ENCODE results near the gene RASGRF1. TPM values are rescaled to one million over a fixed set of nuclear protein-coding genes. Genes with fewer than 3 reads are reported as not detected.
"Not testable (repeated sequence)": the region's sequence is repeated elsewhere in the genome, so short reads cannot be mapped to it uniquely, and the experiment has no call there.

The RASGRF1 gene
- total RNA-seq, 1 donor from 2014 or later = 0.48 TPM

DNA sequence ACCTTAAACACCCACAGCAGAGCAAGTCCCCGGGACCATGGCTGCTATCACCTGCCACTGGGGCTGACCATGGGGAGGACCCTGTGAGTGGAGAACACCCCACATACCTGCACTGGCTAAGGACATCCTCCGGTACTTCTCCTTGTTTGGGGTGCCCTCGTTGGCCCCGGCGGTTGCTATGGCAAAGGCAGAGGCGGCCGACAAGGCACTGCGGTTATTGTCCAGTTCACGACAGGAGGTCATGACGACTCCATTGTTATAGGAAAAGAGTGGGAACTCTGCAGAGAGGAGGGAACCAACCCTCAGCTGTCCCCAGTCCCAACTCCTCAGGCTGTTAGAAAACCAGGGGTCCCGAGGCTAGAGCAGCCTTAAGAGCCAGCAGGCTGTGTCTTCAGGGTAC is 90.9 kb downstream of the RASGRF1 start:
- Mint-ChIP-seq H3K9me3 (ENCODE audit: unreplicated experiment) (no peaks in the 10 kb centered on the region), H3K36me3 (ENCODE audit: unreplicated experiment) (peaks cover 2% of the 10 kb centered on the region), H3K4me1 (ENCODE audit: unreplicated experiment) (peaks cover 28% of the 10 kb centered on the region), H3K27me3 (ENCODE audit: unreplicated experiment) (peaks cover 3% of the 10 kb centered on the region), H3K4me3 (ENCODE audit: unreplicated experiment) (no peak overlapping the region), H3K27ac (ENCODE audit: unreplicated experiment) (no peak overlapping the region)
- DNase-seq (ENCODE audit: extremely low spot score, unreplicated experiment) = no peak
- TF ChIP-seq, protein P1, sequence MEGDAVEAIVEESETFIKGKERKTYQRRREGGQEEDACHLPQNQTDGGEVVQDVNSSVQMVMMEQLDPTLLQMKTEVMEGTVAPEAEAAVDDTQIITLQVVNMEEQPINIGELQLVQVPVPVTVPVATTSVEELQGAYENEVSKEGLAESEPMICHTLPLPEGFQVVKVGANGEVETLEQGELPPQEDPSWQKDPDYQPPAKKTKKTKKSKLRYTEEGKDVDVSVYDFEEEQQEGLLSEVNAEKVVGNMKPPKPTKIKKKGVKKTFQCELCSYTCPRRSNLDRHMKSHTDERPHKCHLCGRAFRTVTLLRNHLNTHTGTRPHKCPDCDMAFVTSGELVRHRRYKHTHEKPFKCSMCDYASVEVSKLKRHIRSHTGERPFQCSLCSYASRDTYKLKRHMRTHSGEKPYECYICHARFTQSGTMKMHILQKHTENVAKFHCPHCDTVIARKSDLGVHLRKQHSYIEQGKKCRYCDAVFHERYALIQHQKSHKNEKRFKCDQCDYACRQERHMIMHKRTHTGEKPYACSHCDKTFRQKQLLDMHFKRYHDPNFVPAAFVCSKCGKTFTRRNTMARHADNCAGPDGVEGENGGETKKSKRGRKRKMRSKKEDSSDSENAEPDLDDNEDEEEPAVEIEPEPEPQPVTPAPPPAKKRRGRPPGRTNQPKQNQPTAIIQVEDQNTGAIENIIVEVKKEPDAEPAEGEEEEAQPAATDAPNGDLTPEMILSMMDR (IDR thresholded peaks at IDR 0.05) = no peak

DNA sequence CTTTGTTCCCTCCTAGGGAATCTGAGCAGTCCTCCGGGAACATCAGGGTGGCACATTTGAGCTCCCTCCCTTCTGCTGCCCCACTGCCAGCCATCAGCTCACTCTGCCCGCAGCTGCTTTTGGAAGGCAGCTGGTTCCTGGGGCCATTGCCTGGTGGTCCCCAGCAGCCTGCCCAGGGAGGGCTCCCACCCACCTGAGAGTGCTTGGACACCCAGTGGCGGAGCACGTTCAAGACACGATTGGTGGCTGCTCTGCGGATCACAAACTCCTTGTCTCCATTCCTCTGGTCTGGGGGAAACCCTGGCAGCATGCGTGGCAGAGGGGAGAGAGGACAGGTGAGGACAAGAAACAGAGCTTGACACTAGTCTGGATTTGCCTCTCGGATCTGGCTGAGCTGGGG is 92.1 kb downstream of the RASGRF1 start:
- peaks cover 2% of the 10 kb centered on the region for H3K36me3 Mint-ChIP-seq (ENCODE audit: unreplicated experiment)
- H3K27me3 Mint-ChIP-seq (ENCODE audit: unreplicated experiment) = peaks cover 3% of the 10 kb centered on the region
- H3K9me3 Mint-ChIP-seq (ENCODE audit: unreplicated experiment) = no peaks in the 10 kb centered on the region
- TF ChIP-seq, protein P1 (IDR thresholded peaks at IDR 0.05) = no peak
- no peak for DNase-seq (ENCODE audit: extremely low spot score, unreplicated experiment)
- no peak overlapping the region for H3K4me3 Mint-ChIP-seq (ENCODE audit: unreplicated experiment)
- H3K27ac Mint-ChIP-seq (ENCODE audit: unreplicated experiment) = no peak overlapping the region
- peaks cover 18% of the 10 kb centered on the region for H3K4me1 Mint-ChIP-seq (ENCODE audit: unreplicated experiment)

DNA sequence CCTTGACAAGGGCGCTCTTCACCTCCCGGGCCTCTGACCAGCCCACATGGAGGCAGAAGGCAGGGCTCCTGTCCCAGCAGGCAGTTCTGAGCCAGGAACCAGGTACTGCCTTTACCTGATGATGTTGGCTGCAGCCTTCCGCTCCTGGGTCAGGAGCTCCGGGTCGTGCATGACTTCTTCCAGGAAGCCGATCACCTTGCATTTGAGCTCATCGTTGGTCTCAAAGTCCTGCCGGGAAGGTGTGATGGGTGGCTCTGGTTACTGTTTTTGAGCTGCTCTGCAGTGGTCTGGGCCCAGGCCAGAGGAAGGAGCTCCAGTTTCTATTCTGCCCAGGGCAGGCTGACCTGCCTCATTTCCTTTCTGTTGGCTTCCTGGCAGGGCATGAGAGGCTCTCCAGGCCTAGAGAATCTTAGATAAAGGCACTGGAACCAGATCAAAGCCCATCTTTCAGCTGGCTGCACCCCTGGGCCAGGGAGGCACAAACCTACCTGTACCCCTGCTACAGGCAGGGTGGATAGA is 92.5 kb downstream of the RASGRF1 start:
- peaks cover 3% of the 10 kb centered on the region for H3K27me3 Mint-ChIP-seq (ENCODE audit: unreplicated experiment)
- no peak for DNase-seq (ENCODE audit: extremely low spot score, unreplicated experiment)
- no peaks in the 10 kb centered on the region for H3K9me3 Mint-ChIP-seq (ENCODE audit: unreplicated experiment)
- H3K36me3 Mint-ChIP-seq (ENCODE audit: unreplicated experiment) = peaks cover 2% of the 10 kb centered on the region
- H3K4me3 Mint-ChIP-seq (ENCODE audit: unreplicated experiment) = no peak overlapping the region
- H3K4me1 Mint-ChIP-seq (ENCODE audit: unreplicated experiment) = peaks cover 13% of the 10 kb centered on the region
- H3K27ac Mint-ChIP-seq (ENCODE audit: unreplicated experiment) = no peak overlapping the region
- TF ChIP-seq, protein P1 (IDR thresholded peaks at IDR 0.05) = no peak

DNA sequence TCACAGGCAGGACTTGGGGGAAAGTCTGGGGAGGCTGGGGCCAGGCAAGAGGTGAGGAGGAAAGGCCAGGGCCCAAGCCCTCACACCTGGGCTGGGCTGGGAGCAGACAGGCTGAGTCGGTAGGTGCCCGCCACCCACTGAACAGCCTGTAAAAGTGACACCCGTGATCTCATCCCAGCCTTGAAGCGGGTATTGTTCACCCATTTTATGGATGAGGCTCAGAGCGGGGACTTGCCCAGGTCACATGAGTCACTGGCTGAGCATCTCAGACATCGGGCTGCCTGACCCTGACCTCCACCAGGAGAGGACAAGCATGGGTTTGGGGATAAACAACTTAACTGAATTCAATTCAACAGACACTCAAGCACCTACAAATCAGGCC is 93.7 kb downstream of the RASGRF1 start:
- H3K4me1 Mint-ChIP-seq (ENCODE audit: unreplicated experiment) = peaks cover 10% of the 10 kb centered on the region
- no peak overlapping the region for H3K27ac Mint-ChIP-seq (ENCODE audit: unreplicated experiment)
- peaks cover 2% of the 10 kb centered on the region for H3K36me3 Mint-ChIP-seq (ENCODE audit: unreplicated experiment)
- TF ChIP-seq, protein P1 (IDR thresholded peaks at IDR 0.05) = no peak
- no peak overlapping the region for H3K4me3 Mint-ChIP-seq (ENCODE audit: unreplicated experiment)
- DNase-seq (ENCODE audit: extremely low spot score, unreplicated experiment) = no peak
- peaks cover 3% of the 10 kb centered on the region for H3K27me3 Mint-ChIP-seq (ENCODE audit: unreplicated experiment)
- H3K9me3 Mint-ChIP-seq (ENCODE audit: unreplicated experiment) = no peaks in the 10 kb centered on the region

DNA sequence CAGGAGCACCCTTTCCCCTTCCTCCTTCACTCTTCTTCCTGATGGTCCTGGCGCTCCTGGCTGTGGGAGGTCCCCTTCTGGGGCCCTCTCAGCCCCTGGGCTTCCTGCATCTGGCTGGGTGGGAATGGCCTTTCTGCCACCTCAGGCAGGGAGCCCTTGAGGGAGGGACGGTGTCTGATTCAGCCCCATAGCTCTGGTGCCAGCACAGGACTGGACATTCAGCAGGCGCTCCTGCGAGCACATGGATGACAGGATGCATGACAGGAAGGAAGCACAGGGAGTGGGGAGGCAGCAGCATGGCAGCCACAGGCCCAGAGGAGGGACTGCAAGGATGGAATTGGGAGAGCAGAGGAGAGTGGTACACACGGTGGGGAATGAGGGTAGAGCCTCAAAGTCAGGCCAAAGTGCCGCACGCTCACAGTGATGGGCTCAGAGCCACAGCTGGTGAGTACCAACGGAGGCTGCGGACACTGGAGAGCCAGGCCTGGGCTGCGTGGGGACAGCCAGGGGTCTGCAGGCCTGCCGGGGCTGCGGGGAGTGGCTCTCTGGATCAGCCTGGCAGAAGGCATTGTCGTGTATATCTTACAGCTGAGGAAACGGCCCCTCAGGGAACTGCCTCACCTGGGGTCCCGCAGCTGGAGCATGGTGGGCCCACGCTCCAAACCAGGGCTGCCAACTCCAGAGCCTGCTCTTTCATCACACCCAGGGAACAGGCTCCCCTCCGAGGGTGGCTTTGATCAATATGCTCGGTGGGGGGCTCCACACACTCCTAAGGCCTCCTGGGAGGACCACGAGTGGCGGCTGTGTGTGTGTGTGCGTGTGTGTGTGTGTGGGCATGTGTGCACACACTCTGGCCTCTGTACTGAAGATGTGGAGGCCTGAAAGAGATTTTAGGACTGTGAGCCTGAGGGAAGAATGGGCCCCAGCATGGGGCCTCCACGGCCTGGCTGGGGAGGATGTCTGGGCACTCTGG is 94.4 kb downstream of the RASGRF1 start:
- no peaks in the 10 kb centered on the region for H3K9me3 Mint-ChIP-seq (ENCODE audit: unreplicated experiment)
- peaks cover 3% of the 10 kb centered on the region for H3K27me3 Mint-ChIP-seq (ENCODE audit: unreplicated experiment)
- H3K4me1 Mint-ChIP-seq (ENCODE audit: unreplicated experiment) = peaks cover 15% of the 10 kb centered on the region
- H3K36me3 Mint-ChIP-seq (ENCODE audit: unreplicated experiment) = peaks cover 2% of the 10 kb centered on the region
- TF ChIP-seq, protein P1 (IDR thresholded peaks at IDR 0.05) = no peak
- no peak for DNase-seq (ENCODE audit: extremely low spot score, unreplicated experiment)
- no peak overlapping the region for H3K4me3 Mint-ChIP-seq (ENCODE audit: unreplicated experiment)
- peak overlapping the region; percentile 70 for H3K27ac Mint-ChIP-seq (ENCODE audit: unreplicated experiment)

DNA sequence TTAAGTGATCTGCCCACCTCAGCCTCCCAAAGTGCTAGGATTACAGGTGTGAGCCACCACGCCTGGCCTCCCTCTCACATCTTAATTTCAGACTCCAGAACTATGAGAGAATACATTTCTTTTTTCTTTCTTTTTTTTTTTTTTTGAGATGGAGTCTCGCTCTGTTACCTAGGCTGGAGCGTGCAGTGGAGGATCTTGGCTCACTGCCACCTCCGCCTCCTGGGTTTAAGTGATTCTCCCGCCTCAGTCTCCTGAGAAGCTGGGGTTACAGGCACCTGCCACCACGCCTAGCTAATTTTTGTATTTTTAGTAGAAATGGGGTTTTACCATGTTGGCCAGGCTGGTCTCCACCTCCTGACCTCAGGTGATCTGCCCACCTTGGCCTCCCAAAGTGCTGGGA is 95.4 kb downstream of the RASGRF1 start:
- H3K4me3 Mint-ChIP-seq (ENCODE audit: unreplicated experiment); H3K27ac Mint-ChIP-seq (ENCODE audit: unreplicated experiment); H3K9me3 Mint-ChIP-seq (ENCODE audit: unreplicated experiment); H3K36me3 Mint-ChIP-seq (ENCODE audit: unreplicated experiment); DNase-seq (ENCODE audit: extremely low spot score, unreplicated experiment); H3K27me3 Mint-ChIP-seq (ENCODE audit: unreplicated experiment): not testable (repeated sequence)
- H3K4me1 Mint-ChIP-seq (ENCODE audit: unreplicated experiment) = peaks cover 15% of the 10 kb centered on the region
